GM10847 (cell line): ENCODE results near the gene SLC25A51.

Experiments used
- POLR2A ChIP-seq: IDR thresholded peaks from 2 replicates; pipeline ENCODE4 v1.6.1; 2011; ENCODE audit not compliant: insufficient read length; ENCODE audit errors: extremely low read depth

Gene SLC25A51

GRCh38 chr9:37916471-37917312, 12.8 kb upstream of the SLC25A51 start:
- no peak for TF ChIP-seq POLR2A

- no peak for TF ChIP-seq POLR2A
Measured at GRCh38 chr9:37915911-37916470, 12.1 kb upstream of the SLC25A51 start.

GRCh38 chr9:37914701-37915358, 10.9 kb upstream of the SLC25A51 start:
- TF ChIP-seq POLR2A, result no peak

DNA sequence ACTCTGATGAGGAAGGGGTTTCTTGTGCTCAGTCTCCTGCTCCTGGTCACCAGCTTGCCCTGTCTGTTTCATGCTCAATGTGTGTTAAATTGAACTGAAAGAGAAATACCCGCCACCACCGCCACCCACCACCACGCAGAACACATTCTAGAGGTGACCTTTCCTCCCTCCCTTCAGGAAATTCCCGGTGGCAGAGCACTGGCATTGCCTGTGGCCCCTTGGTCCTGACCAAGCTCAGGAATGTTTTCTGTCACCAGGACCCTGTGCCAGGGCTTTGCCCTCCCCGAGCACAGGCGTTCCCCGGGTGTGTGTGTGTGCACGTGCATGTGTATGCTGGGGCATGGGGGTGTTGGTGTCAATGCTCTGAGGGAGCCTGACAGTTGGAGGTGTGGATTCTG, 10.2 kb upstream of the SLC25A51 start:
- no peak for TF ChIP-seq POLR2A

GRCh38 chr9:37913480-37914153, 9.7 kb upstream of the SLC25A51 start:
- no peak for TF ChIP-seq POLR2A

GRCh38 chr9:37911271-37911681, 7.3 kb upstream of the SLC25A51 start:
- TF ChIP-seq POLR2A, result no peak

DNA sequence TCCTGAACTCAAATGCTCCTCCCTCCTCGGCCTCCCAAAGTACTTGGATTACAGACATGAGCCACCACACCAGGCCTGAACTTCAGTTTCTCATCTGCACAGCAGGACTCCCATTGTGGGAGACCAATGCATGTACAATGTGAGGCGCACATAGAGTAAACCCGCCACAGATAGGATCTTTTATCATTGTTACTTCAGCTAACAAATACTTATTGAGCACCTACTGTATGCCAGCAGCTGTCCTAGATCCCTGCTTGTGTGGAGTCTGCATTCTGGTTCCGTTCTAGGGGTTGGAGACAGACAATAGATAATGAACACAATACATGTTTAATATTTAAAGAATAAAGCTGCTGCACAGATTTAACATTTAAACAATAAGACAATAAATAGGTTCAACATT, 6.3 kb upstream of the SLC25A51 start:
- TF ChIP-seq POLR2A, result no peak

- no peak for TF ChIP-seq POLR2A
Measured at GRCh38 chr9:37909326-37909725, 5.4 kb upstream of the SLC25A51 start.

- TF ChIP-seq POLR2A, result no peak
Measured at GRCh38 chr9:37908698-37909186, 4.8 kb upstream of the SLC25A51 start.

DNA sequence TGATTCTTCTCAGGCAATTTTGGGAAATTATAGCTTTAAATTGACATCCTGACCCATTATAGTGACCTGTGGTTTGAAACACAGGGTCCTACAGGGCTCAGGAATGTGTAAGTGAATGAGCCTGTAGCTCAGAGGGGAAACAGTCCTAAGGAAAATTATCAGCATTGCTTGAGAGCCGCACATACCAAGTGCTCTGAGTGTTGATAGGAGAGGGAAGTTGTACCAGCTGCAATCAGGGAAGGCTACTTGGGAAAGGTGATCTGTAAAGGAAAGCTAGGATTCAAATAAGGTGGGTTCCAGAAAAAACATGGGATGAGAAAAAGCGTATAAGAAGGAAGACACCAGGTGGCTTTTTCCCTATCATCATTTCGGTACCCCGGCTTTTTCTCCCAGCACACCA, 4.4 kb upstream of the SLC25A51 start:
- no peak for TF ChIP-seq POLR2A

GRCh38 chr9:37906312-37907239, 2.6 kb upstream of the SLC25A51 start:
- TF ChIP-seq POLR2A, result no peak

GRCh38 chr9:37905776-37906175, 1.8 kb upstream of the SLC25A51 start:
- no peak for TF ChIP-seq POLR2A

DNA sequence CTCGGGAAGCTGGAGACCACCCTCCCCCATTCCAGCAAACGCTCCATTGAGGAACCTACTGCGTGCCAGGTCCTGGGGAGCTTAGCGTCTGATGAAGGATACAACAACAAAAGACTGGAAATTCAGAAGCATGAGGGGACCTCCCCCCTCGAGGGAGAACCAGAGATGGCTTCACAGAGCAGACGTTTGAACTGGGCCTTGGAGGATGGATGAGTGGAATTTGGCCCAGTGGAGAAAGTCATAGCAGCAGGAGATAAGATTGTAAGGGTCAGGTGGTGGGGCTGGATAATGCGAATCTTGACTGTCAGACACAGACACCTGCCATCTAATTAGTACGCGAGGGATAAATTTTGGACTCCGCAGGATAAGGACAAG, 1.2 kb upstream of the SLC25A51 start:
- no peak for TF ChIP-seq POLR2A

DNA sequence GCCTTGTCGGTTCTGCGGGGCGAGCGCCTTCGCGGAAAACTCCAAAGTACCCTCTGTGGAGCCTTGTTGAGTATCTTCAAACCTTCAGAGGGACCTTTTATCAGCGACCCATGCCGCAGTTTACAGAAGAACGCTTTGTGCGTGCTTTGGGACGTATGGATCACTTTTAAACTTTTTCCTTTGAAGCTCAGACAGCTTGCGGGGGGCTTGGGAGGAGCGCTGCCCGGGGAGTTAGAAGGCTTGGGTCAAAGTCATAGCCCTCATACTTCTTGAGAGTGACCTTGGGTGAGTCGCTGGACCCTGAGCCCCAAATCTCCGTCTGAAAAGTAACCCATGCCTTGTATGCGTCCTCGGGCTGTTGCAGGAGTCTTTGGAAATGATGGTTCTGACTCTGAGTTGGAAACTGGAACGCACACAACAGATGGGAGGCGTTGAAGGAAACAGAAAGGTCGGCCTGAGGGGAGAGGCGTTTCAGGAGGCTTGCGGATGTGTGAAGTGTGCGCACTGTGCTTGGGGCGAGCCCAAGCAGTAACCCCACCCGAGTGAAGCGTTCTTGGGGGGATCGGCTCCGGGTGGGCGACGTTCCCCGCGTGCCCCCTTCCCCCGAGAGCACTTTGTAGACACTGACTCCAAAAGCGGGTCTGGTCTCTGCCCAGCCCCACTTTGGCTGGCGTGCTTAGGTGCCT, 661 bp upstream of the SLC25A51 start:
- no peak for TF ChIP-seq POLR2A
